GM12873 (cell line): ENCODE measurements around the gene PNLIP.

Experiments
- CTCF ChIP-seq: IDR thresholded peaks from 2 replicates; pipeline ENCODE4 v1.5.1; 2012; ENCODE audit warnings: low read depth, mild to moderate bottlenecking, moderate library complexity, low read length, control low read depth; ENCODE audit not compliant: insufficient read depth; ENCODE audit errors: missing control alignments

PNLIP gene

GRCh38 chr10:116594525-116595035, 48.8 kb downstream of the PNLIP start:
- TF ChIP-seq CTCF, result no peak

- TF ChIP-seq CTCF, result no peak
Measured at GRCh38 chr10:116596062-116596461, 50.3 kb downstream of the PNLIP start.

GRCh38 chr10:116597543-116597942, 51.8 kb downstream of the PNLIP start:
- TF ChIP-seq CTCF, result no peak

GRCh38 chr10:116598329-116598728, 52.6 kb downstream of the PNLIP start:
- no peak for TF ChIP-seq CTCF

GRCh38 chr10:116599991-116600390, 54.3 kb downstream of the PNLIP start:
- no peak for TF ChIP-seq CTCF

- TF ChIP-seq CTCF, result no peak
Measured at GRCh38 chr10:116602648-116603400, 57.1 kb downstream of the PNLIP start.

- no peak for TF ChIP-seq CTCF
Measured at GRCh38 chr10:116606061-116606483, 60.3 kb downstream of the PNLIP start.
